ENCODE measurements around the gene CDC42EP3. TPM values are rescaled to one million over a fixed set of nuclear protein-coding genes. Genes with fewer than 3 reads are reported as not detected.
A peak's percentile ranks its signal among the peaks of the same experiment; 100 is the strongest.

CDC42EP3 gene
- total RNA-seq, 4 donors from 2014 or later = 8.1 to 24.7 (median 18.8) TPM

DNA sequence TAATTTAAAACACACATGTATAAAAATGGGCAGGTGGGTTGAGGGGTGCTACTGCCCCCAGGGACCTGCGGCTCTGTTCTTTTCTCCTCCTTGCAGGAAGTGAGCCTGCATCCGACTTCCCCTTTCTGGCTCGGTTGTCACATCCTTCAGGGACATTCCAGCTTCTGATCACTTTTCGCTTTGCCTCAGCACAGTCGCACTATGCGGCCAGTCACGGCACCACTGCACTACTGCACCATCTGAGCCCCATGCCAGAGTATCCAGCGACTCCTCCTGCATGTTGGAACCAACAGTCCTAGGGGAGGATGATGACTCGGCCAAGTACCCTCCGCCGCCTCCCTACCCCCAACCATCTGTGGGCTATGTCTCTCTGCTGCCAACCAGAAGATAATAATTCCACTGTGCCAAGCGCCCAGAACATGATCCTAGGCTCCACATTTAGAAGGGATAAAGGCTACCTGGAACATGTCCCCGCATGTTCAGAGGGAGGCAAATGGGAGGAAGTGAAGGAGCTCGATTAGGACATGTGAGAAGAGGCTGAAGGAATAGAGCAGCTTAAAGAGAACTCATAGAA is 17.6 kb downstream of the CDC42EP3 start:
- Histone ChIP-seq H3K27me3 (no peaks in the 10 kb centered on the region), H3K27ac (peak overlapping the region in 2 of 3 donors; percentile 29 to 40), H3K9me3 (no peaks in the 10 kb centered on the region), H3K36me3 (no peaks in the 10 kb centered on the region), H3K4me1 (peaks cover 6 to 24% of the 10 kb centered on the region in 2 donors), H3K4me3 (replicated peaks in 1 of 3) (no peak overlapping the region)
- 79 to 85% methylated on average over 14 of the region's 14 CpGs for WGBS, 2 donors
- TF ChIP-seq, protein P1, sequence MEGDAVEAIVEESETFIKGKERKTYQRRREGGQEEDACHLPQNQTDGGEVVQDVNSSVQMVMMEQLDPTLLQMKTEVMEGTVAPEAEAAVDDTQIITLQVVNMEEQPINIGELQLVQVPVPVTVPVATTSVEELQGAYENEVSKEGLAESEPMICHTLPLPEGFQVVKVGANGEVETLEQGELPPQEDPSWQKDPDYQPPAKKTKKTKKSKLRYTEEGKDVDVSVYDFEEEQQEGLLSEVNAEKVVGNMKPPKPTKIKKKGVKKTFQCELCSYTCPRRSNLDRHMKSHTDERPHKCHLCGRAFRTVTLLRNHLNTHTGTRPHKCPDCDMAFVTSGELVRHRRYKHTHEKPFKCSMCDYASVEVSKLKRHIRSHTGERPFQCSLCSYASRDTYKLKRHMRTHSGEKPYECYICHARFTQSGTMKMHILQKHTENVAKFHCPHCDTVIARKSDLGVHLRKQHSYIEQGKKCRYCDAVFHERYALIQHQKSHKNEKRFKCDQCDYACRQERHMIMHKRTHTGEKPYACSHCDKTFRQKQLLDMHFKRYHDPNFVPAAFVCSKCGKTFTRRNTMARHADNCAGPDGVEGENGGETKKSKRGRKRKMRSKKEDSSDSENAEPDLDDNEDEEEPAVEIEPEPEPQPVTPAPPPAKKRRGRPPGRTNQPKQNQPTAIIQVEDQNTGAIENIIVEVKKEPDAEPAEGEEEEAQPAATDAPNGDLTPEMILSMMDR (IDR thresholded peaks at IDR 0.05) = no peak
- no peak for TF ChIP-seq POLR2A (IDR thresholded peaks at IDR 0.05)
- DNase-seq = peak in 1 of 2 donors; percentile 13
- intact Hi-C loops (cut with DNase I) = no loop called here

DNA sequence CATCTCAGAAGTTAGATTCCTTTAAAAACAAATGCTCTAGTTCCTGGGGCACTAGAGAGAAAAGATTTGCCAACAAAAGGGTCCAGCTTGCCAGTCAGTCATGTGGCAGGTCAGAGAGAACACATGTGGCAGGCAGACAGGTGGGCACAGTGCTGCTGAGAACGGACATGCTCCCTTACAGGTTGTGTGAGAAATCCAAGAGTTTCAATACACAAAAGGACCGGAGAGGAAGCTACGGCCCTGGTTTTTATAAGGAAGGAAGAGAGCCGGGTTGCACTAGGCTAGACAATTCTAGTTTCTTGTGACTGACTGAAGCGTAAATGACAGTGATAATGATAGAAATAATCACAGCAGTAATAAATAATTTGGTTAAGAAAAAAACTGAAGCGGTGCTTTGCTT is 18.3 kb downstream of the CDC42EP3 start:
- no peaks in the 10 kb centered on the region for H3K9me3 ChIP-seq
- peak overlapping the region in 2 of 3 donors; percentile 0 to 40 for H3K27ac ChIP-seq
- H3K27me3 ChIP-seq = no peaks in the 10 kb centered on the region
- H3K36me3 ChIP-seq = no peaks in the 10 kb centered on the region
- 73 to 84% methylated on average over 6 of the region's 6 CpGs for WGBS, 2 donors
- no peak overlapping the region for H3K4me3 ChIP-seq (replicated peaks in 1 of 3)
- no peak for TF ChIP-seq POLR2A (IDR thresholded peaks at IDR 0.05)
- TF ChIP-seq, protein P1 (IDR thresholded peaks at IDR 0.05) = no peak
- H3K4me1 ChIP-seq = peaks cover 6 to 24% of the 10 kb centered on the region in 2 donors
- intact Hi-C loops (cut with DNase I) = no loop called here
- no peak for DNase-seq

DNA sequence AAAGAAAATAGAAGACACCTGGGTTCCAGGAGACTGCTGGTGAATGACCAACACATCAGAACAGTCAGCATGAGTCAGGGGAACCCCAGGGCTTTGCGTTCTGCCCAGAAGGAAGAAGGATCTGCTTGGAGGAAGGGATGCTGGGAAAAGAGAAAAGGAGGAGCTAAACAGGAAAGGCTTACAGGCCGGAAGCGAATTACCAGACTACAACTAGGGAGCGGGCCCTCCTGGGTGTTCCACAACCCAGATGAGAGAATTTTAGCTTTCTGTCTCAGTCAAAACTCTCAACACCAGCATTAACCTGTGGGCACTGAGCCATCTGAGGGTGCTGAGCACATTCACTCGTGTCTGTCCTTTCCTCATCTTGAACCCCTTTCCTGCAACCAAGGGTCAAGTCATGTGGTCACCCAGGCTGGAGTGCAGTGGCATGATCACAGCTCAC is 19.2 kb downstream of the CDC42EP3 start:
- intact Hi-C loops (cut with DNase I) = no loop called here
- H3K36me3 ChIP-seq = no peaks in the 10 kb centered on the region
- no peaks in the 10 kb centered on the region for H3K27me3 ChIP-seq
- WGBS, 2 donors = 81 to 82% methylated on average over 5 of the region's 5 CpGs
- H3K4me1 ChIP-seq = peaks cover 2 to 20% of the 10 kb centered on the region in 2 donors
- peak overlapping the region in 1 of 3 donors; percentile 40 for H3K27ac ChIP-seq
- H3K9me3 ChIP-seq = no peaks in the 10 kb centered on the region
- no peak for DNase-seq
- no peak for TF ChIP-seq POLR2A (IDR thresholded peaks at IDR 0.05)
- TF ChIP-seq, protein P1 (IDR thresholded peaks at IDR 0.05) = no peak
- no peak overlapping the region for H3K4me3 ChIP-seq (replicated peaks in 1 of 3)

DNA sequence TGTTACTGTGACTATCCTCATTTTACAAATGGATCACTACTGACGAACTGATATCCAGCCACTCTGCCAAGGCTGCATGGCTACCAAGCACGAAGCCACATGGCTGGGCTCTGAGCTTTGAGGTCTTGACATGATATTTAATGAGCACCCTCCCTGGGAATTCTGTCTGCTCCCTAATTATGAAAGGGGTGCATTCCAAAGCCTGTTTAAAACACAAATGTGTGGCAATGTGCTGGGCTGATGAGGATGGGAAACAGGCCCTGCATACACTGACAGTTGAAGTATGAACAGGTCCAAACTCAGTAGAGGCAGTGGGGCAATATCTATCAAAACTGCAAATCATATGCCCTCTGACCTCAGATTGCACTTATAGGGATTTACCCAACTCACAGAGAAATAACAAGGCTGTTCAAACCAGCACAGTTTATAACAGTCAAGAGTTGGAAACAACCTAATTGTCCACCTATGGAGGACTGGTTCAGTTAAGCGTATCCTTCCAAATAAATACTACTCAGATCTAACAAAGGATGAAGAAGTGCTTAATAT is 20.8 kb downstream of the CDC42EP3 start:
- TF ChIP-seq POLR2A (IDR thresholded peaks at IDR 0.05) = no peak
- TF ChIP-seq, protein P1 (IDR thresholded peaks at IDR 0.05) = no peak
- Histone ChIP-seq H3K9me3 (no peaks in the 10 kb centered on the region), H3K4me1 (peaks cover 0 to 10% of the 10 kb centered on the region in 2 donors), H3K27ac (no peak overlapping the region), H3K36me3 (peaks cover 3 to 5% of the 10 kb centered on the region in 2 donors), H3K27me3 (no peaks in the 10 kb centered on the region), H3K4me3 (replicated peaks in 1 of 3) (no peak overlapping the region)
- intact Hi-C loops (cut with DNase I) = no loop called here
- no peak for DNase-seq
- WGBS, 2 donors = 87 to 89% methylated on average over 3 of the region's 3 CpGs

DNA sequence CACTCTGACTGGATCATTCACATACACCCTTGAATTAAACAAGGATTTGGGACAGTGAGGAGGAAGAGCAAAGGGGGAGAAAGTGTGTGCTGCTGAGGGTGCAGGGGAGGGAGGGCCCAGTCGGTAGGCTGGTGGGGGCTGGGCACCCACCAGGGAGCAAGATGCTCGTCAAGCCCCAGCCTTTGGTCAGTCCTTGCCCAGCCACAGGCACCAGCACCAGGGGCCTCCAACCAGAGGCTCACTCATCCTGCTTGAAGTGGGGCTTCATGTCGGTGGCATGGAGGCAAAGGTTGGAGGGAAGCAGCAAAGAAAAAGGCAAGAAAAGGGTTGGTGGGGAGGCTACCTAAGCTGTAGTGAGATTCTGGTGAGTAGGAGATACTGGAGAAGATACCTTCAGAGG is 21.9 kb downstream of the CDC42EP3 start:
- Histone ChIP-seq H3K27me3 (no peaks in the 10 kb centered on the region), H3K4me1 (peaks cover 0 to 10% of the 10 kb centered on the region in 2 donors), H3K27ac (peak overlapping the region in 1 of 3 donors; percentile 29), H3K36me3 (peaks cover 3 to 5% of the 10 kb centered on the region in 2 donors), H3K4me3 (replicated peaks in 1 of 3) (no peak overlapping the region), H3K9me3 (no peaks in the 10 kb centered on the region)
- intact Hi-C loops (cut with DNase I) = no loop called here
- no peak for DNase-seq
- WGBS, 2 donors = 88 to 98% methylated on average over 3 of the region's 3 CpGs
- TF ChIP-seq, protein P1 (IDR thresholded peaks at IDR 0.05) = no peak
- TF ChIP-seq POLR2A (IDR thresholded peaks at IDR 0.05) = no peak

All from thyroid gland (tissue), 4 donors.